Uterus (tissue), 2 donors: ENCODE measurements around the gene ANKS4B.

Experiments
- POLR2A ChIP-seq, 2 donors: fragments of 450-650 bp; IDR thresholded peaks; one replicate each; pipeline ENCODE4 v1.6.1; 2016; ENCODE audit warnings: antibody characterized with exemption in 2 of 2, mild to moderate bottlenecking in 1 of 2, moderate library complexity in 1 of 2
- TF ChIP-seq, protein P1 (sequence below), 4 experiments: fragments of 200-600 bp in 2 of 4; fragments of 450-650 bp in 2 of 4; sonication (generic) in 2 of 4; IDR thresholded peaks; one replicate each; pipeline ENCODE4 v1.5.1; 2016 to 2019; ENCODE audit warnings: antibody characterized with exemption in 4 of 4, mild to moderate bottlenecking in 2 of 4, moderate library complexity in 1 of 4

GRCh38 chr16:21267298-21267697, 33.8 kb downstream of the ANKS4B start:
- TF ChIP-seq, protein P1, sequence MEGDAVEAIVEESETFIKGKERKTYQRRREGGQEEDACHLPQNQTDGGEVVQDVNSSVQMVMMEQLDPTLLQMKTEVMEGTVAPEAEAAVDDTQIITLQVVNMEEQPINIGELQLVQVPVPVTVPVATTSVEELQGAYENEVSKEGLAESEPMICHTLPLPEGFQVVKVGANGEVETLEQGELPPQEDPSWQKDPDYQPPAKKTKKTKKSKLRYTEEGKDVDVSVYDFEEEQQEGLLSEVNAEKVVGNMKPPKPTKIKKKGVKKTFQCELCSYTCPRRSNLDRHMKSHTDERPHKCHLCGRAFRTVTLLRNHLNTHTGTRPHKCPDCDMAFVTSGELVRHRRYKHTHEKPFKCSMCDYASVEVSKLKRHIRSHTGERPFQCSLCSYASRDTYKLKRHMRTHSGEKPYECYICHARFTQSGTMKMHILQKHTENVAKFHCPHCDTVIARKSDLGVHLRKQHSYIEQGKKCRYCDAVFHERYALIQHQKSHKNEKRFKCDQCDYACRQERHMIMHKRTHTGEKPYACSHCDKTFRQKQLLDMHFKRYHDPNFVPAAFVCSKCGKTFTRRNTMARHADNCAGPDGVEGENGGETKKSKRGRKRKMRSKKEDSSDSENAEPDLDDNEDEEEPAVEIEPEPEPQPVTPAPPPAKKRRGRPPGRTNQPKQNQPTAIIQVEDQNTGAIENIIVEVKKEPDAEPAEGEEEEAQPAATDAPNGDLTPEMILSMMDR (IDR thresholded peaks at IDR 0.05): no peak
- no peak for TF ChIP-seq POLR2A (IDR thresholded peaks at IDR 0.05)
